NCI-H2081 treated with DMSO at 0.1 percent for 48 hours (cell line): ENCODE measurements around the gene TMPO.
A peak's percentile ranks its signal among the peaks of the same experiment; 100 is the strongest.
"Not testable (repeated sequence)": the region's sequence is repeated elsewhere in the genome, so short reads cannot be mapped to it uniquely, and the experiment has no call there.

ENCODE experiments used
- DNase-seq: peaks from one replicate; lab custom pipeline; 2025; lab: John Stamatoyannopoulos, UW

Gene TMPO

GRCh38 chr12:98579347-98579746 lies 64.0 kb downstream of the TMPO start:
- DNase-seq: no peak

GRCh38 chr12:98579835-98580234 lies 64.4 kb downstream of the TMPO start:
- DNase-seq: no peak

DNA sequence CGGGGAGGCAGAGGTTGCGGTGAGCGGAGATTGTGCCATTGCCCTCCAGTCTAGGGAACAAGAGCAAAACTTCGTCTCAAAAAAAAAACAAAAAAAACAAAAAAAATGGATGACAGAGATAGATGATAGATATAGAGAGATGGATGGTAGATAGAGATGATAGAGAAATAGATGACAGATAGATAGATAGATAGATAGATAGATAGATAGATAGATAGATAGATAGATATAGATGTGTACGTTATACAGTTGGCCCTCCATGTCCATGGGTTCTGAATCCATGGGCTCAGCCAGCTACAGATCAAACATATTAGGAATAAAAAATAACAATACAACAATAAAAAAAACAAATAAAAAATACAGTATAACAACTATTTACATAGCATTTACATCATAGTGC lies 65.3 kb downstream of the TMPO start:
- DNase-seq: no peak

DNA sequence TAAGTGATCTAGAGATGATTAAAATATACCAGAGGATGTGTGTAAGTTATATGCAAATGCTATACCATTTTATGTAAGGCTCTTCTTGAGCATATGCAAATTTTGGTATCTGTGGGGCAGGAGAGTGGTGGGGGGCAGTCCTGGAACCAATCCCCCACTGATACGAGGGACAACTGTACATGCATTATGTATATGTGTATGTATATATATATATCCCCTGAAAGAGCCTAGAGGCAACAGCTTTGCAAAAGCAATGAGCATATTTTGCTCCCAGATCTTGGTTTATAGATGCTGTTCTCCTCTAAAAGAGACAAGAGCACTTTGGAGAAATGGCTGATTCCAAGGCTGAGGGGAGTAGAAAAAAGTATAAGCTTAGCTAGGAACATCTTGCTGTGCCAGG lies 65.7 kb downstream of the TMPO start:
- no peak for DNase-seq

DNA sequence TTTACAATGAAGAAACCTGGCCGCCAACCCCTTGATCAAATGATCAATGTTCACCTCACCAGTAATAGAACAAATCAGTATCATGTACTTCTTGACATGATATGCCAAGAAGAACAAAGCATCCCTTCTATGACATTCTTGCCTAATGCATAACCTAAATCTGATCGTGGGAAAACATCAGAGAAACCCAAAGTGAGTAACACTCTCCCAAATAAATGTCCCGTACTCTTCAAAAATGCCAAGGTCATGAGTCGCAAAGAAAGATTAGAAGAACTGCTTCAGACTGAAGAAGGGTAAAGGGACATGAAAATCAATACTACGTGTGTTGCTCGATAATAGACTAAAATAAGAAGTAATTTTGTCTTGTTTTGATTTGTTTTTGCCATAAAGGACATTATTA lies 66.7 kb downstream of the TMPO start:
- DNase-seq: no peak

DNA sequence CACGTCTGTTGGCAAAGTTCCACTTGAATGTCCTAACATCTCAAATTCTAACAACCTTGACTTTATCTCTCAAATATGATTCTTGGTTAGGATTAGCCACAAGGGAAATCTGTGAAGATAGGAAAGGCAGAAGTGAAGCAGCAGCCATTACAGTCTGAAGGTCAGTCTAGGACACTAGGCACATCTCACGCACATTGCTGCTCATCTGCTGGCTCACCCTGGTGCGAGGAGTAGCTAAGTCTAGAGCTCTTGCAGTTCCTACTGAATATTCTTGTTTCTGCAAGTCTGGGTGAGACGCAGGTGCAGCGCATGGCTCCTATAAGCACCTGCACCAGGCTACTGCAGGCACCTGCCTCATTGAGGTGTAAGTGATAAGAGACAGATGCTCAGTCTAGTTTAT lies 71.7 kb downstream of the TMPO start:
- DNase-seq: no peak

- DNase-seq: no peak
Measured at GRCh38 chr12:98591209-98591608, 75.8 kb downstream of the TMPO start.

- no peak for DNase-seq
Measured at GRCh38 chr12:98592825-98593322, 77.5 kb downstream of the TMPO start.

- DNase-seq: peak; percentile 92
Measured at GRCh38 chr12:98593351-98594049, 78.1 kb downstream of the TMPO start, which contains the start of gene SLC25A3. TSS of gene SLC25A3 (plus strand) at chr12:98593686. CDS start at chr12:98593979, 293 bp downstream.

GRCh38 chr12:98594050-98594835 lies 78.9 kb downstream of the TMPO start:
- no peak for DNase-seq

GRCh38 chr12:98595243-98595988 lies 80.0 kb downstream of the TMPO start:
- no peak for DNase-seq

DNA sequence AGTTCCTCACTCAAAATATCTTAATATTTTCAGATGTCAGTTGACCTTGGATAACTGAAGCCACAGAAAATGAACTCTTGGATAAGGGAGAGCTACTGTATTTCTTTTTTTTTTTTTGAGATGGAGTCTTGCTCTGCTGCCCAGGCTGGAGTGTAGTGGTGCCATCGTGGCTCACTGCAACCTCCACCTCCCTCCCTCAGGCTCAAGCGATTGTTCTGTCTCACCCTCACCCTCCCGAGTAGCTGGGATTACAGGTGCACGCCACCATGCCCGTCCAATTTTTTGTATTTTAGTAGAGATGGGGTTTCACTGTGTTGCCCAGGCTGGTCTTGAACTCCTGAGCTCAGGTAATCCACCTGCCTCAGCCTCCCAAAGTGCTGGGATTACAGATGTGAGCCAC lies 81.9 kb downstream of the TMPO start:
- DNase-seq: not testable (repeated sequence)
